Endothelial cell of umbilical vein (primary cell): ENCODE data around the gene TTC17. TPM values are rescaled to one million over a fixed set of nuclear protein-coding genes. Genes with fewer than 3 reads are reported as not detected.

Source experiments
- BruUV-seq: library from RNA; stranded (reverse); fragments of 400-500 nt; replicated peaks from 2 replicates; lab custom pipeline; 2021; lab: Mats Ljungman, UMichigan
- CTCF ChIA-PET: fragments of 300-600, 350-600 bp; sonication (Branson Sonifier 250); formaldehyde crosslinking; loops from one replicate; lab custom pipeline; 2021; ENCODE audit warnings: antibody characterized with exemption, inconsistent platforms; lab: Charles Lee
- POLR2A ChIA-PET: fragments of 300-600, 350-600 bp; sonication (Branson Sonifier 250); formaldehyde crosslinking; loops from one replicate; lab custom pipeline; 2021; ENCODE audit warnings: antibody characterized with exemption, inconsistent platforms; lab: Charles Lee
- DNase-seq: peaks from one replicate; pipeline ENCODE4 v3.0.0-alpha.2; 2011; ENCODE audit warnings: low read depth, low spot score
- FAIRE-seq: peaks from 2 replicates; lab custom pipeline; 2011; peaks lifted over from hg19 to GRCh38; lab: Jason Lieb, UNC
- H2AFZ ChIP-seq: 2 replicates; pipeline ENCODE4 v1.6.0; 2012; ENCODE audit warnings: low read depth, low read length, control low read depth, inconsistent platforms
- H3K27ac ChIP-seq: 2 replicates; pipeline ENCODE4 v1.5.1; 2011; ENCODE audit warnings: low read depth, mild to moderate bottlenecking, control low read depth, low read length, moderate library complexity; ENCODE audit not compliant: insufficient read depth
- H3K27me3 ChIP-seq, 2 experiments: 2 replicates each; pipeline versions ENCODE4 v1.6.0 to v1.6.1; 2011; ENCODE audit warnings: low read length in 2 of 2, mixed read lengths in 1 of 2; ENCODE audit not compliant: control insufficient read depth in 2 of 2, insufficient read depth in 2 of 2
- H3K36me3 ChIP-seq, 2 experiments: 2 replicates in 1 of 2; 3 replicates in 1 of 2; pipeline ENCODE4 v1.5.1; 2011; ENCODE audit warnings: low read length in 2 of 2, mild to moderate bottlenecking in 1 of 2, moderate library complexity in 1 of 2; ENCODE audit not compliant: control insufficient read depth in 2 of 2, insufficient read depth in 2 of 2; ENCODE audit errors: extremely low read depth in 1 of 2
- H3K4me1 ChIP-seq: 3 replicates; pipeline ENCODE4 v1.5.1; 2011; ENCODE audit warnings: mild to moderate bottlenecking, low read length; ENCODE audit not compliant: control insufficient read depth, insufficient read depth; ENCODE audit errors: extremely low read depth
- H3K4me2 ChIP-seq: 2 replicates; pipeline ENCODE4 v1.6.1; 2011; ENCODE audit warnings: low read length, control low read depth, mixed read lengths; ENCODE audit not compliant: insufficient read depth
- H3K4me3 ChIP-seq, 3 experiments: fragments of 200-600 bp in 1 of 3; sonication (generic), shearing (Covaris generic) in 1 of 3; replicated peaks in 1 of 3; 2 replicates each; pipeline ENCODE4 v1.5.1; 2011 to 2016; ENCODE audit warnings: control low read depth in 3 of 3, low read length in 3 of 3, mild to moderate bottlenecking in 2 of 3, inconsistent platforms in 1 of 3, low read depth in 1 of 3, moderate library complexity in 1 of 3; ENCODE audit not compliant: insufficient read depth in 1 of 3
- H3K79me2 ChIP-seq: 2 replicates; pipeline ENCODE4 v1.6.0; 2012; ENCODE audit warnings: low read length, inconsistent platforms; ENCODE audit not compliant: control insufficient read depth, insufficient read depth
- H3K9ac ChIP-seq: replicated peaks from 2 replicates; pipeline ENCODE3; 2011; ENCODE audit warnings: low read length, control low read depth; ENCODE audit not compliant: insufficient read depth; ENCODE audit errors: extremely low read depth
- H3K9me1 ChIP-seq: replicated peaks from 3 replicates; pipeline ENCODE4 v1.6.0; 2011; ENCODE audit warnings: mild to moderate bottlenecking, low read length; ENCODE audit not compliant: control insufficient read depth, insufficient read depth; ENCODE audit errors: extremely low read depth
- H3K9me3 ChIP-seq: replicated peaks from 2 replicates; pipeline ENCODE4 v1.5.1; 2012; ENCODE audit warnings: low read length, inconsistent platforms; ENCODE audit not compliant: control insufficient read depth, insufficient read depth
- H4K20me1 ChIP-seq: replicated peaks from 2 replicates; pipeline ENCODE3; 2011; ENCODE audit warnings: mild to moderate bottlenecking, low read length; ENCODE audit not compliant: control insufficient read depth, insufficient read depth; ENCODE audit errors: extremely low read depth
- EZH2 ChIP-seq: IDR thresholded peaks from 2 replicates; pipeline ENCODE4 v1.6.1; 2012; ENCODE audit warnings: borderline replicate concordance, low read depth, mild to moderate bottlenecking, moderate library complexity, low read length, inconsistent platforms; ENCODE audit not compliant: severe bottlenecking
- FOS ChIP-seq: IDR thresholded peaks from 2 replicates; pipeline ENCODE4 v1.6.1; 2011; ENCODE audit warnings: mild to moderate bottlenecking, low read length, moderate library complexity, borderline replicate concordance; ENCODE audit not compliant: insufficient read depth
- GATA2 ChIP-seq: IDR thresholded peaks from 2 replicates; pipeline ENCODE4 v1.7.0; 2011; ENCODE audit warnings: low read depth, mild to moderate bottlenecking, moderate library complexity, mixed read lengths, low read length; ENCODE audit not compliant: insufficient read length, insufficient read depth
- JUN ChIP-seq: IDR thresholded peaks from 2 replicates; pipeline ENCODE4 v1.6.1; 2011; ENCODE audit warnings: borderline replicate concordance, low read depth; ENCODE audit not compliant: insufficient read length, insufficient read depth
- MYC ChIP-seq: IDR thresholded peaks from one replicate; pipeline ENCODE4 v1.6.1; 2011; ENCODE audit warnings: mild to moderate bottlenecking, low read depth, low read length
- POLR2A ChIP-seq: IDR thresholded peaks from 2 replicates; pipeline ENCODE4 v1.6.1; 2012; ENCODE audit warnings: low read depth, mild to moderate bottlenecking, control low read depth, low read length
- POLR2AphosphoS5 ChIP-seq: IDR thresholded peaks from 2 replicates; pipeline ENCODE4 v1.6.1; 2012; ENCODE audit warnings: low read depth, mild to moderate bottlenecking, control low read depth, low read length, moderate library complexity; ENCODE audit not compliant: insufficient read depth
- dilution Hi-C: fragments of 300-500 bp; cut with MboI; formaldehyde crosslinking; loops from one replicate; pipeline ENCODE4 v1.15.0; 2019; ENCODE audit warnings: low sequenced_read_pairs; ENCODE audit not compliant: extremely low pct_ligation_motif_present
- intact Hi-C: fragments of 100-400 bp; cut with micrococcal nuclease; formaldehyde crosslinking; loops from one replicate; pipeline ENCODE4 v1.10.0; 2022
- polyA plus RNA-seq, 4 experiments: library from polyadenylated mRNA; depleted of rRNA in 3 of 4; stranded (reverse) in 3 of 4; unstranded in 1 of 4; fragments of >200 nt; gene quantifications; 2 replicates each; pipeline versions ENCODE4 v1.2.1 to v1.2.3, GENCODE V29; 2011 to 2012; ENCODE audit warnings: missing spikeins in 1 of 4
- total RNA-seq: library from RNA; stranded (reverse); gene quantifications from 2 replicates; pipeline ENCODE4 v1.2.3, GENCODE V29; 2021
- TF ChIP-seq, protein P1 (sequence below): IDR thresholded peaks from 2 replicates; pipeline ENCODE4 v1.6.1; 2011; ENCODE audit not compliant: insufficient read depth, insufficient read length
- TF ChIP-seq, protein P2 (sequence below), 2 donors: IDR thresholded peaks; 1 replicate in 1 of 2; 2 replicates in 1 of 2; pipeline ENCODE4 v1.5.1; 2011; ENCODE audit warnings: low read length in 2 of 2, mild to moderate bottlenecking in 2 of 2, moderate library complexity in 2 of 2, control low read depth in 1 of 2, inconsistent platforms in 1 of 2, low read depth in 1 of 2; ENCODE audit not compliant: insufficient read depth in 1 of 2; ENCODE audit errors: extremely low read depth in 1 of 2

Gene TTC17
- total and polyA plus RNA-seq, 2 donors (not counting 3 experiments of a cell fraction or from before 2014, with no cell fraction given): 60.7 to 66.8 TPM

DNA sequence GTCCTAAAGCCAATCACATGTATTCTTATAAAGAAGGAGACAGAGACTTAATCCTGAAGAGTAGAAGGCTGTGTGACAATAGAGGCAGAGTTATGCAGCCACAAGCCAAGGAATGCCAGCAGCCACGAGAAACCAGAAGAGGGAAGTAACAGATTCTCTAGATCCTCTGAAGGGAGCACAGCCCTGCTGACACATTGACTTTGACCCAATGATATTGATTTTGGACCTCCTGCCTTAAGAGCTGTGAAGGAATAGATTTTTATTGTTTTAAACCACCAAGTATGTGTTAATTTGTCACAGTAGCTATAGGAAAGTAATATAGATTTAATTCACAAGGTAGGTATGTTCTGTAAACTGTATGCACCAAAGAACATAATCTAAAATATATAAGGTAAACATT lies 103.6 kb downstream of the TTC17 start:
- DNase-seq (no peak), FAIRE-seq (no peak)
- no peaks in the 10 kb centered on the region for H3K9me3 ChIP-seq
- peaks cover 2 to 12% of the 10 kb centered on the region in 2 experiments for H3K36me3 ChIP-seq
- ChIA-PET CTCF (no interaction called here), POLR2A (no interaction called here)
- no peak overlapping the region for H3K4me2 ChIP-seq
- BruUV-seq: no TSS peak
- H3K4me1 ChIP-seq: no peaks in the 10 kb centered on the region
- intact Hi-C loops (no loop called here), dilution Hi-C loops (no loop called here)
- no peak overlapping the region for H2AFZ ChIP-seq
- H3K9me1 ChIP-seq: no peaks in the 10 kb centered on the region
- no peak overlapping the region for H3K27ac ChIP-seq
- H3K9ac ChIP-seq: no peak overlapping the region
- no peaks in the 10 kb centered on the region for H3K27me3 ChIP-seq
- H3K4me3 ChIP-seq: no peak overlapping the region
- H3K79me2 ChIP-seq: no peaks in the 10 kb centered on the region
- no peaks in the 10 kb centered on the region for H4K20me1 ChIP-seq
- TF ChIP-seq POLR2A: no peak
- no peak for TF ChIP-seq FOS
- TF ChIP-seq JUN: no peak
- TF ChIP-seq MYC: no peak
- no peak for TF ChIP-seq POLR2AphosphoS5
- TF ChIP-seq, protein P1, sequence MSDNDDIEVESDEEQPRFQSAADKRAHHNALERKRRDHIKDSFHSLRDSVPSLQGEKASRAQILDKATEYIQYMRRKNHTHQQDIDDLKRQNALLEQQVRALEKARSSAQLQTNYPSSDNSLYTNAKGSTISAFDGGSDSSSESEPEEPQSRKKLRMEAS: no peak
- no peak for TF ChIP-seq EZH2
- TF ChIP-seq, protein P2, sequence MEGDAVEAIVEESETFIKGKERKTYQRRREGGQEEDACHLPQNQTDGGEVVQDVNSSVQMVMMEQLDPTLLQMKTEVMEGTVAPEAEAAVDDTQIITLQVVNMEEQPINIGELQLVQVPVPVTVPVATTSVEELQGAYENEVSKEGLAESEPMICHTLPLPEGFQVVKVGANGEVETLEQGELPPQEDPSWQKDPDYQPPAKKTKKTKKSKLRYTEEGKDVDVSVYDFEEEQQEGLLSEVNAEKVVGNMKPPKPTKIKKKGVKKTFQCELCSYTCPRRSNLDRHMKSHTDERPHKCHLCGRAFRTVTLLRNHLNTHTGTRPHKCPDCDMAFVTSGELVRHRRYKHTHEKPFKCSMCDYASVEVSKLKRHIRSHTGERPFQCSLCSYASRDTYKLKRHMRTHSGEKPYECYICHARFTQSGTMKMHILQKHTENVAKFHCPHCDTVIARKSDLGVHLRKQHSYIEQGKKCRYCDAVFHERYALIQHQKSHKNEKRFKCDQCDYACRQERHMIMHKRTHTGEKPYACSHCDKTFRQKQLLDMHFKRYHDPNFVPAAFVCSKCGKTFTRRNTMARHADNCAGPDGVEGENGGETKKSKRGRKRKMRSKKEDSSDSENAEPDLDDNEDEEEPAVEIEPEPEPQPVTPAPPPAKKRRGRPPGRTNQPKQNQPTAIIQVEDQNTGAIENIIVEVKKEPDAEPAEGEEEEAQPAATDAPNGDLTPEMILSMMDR (IDR thresholded peaks at IDR 0.05; ENCODE audit: extremely low read depth in 1 of 2, insufficient read depth in 1 of 2, low read depth in 1 of 2, low read length in 2 of 2): no peak
- TF ChIP-seq GATA2: no peak
